Limb (tissue), 2 donors: ENCODE results near the gene RABGGTA.
"Not testable (repeated sequence)": the region's sequence is repeated elsewhere in the genome, so short reads cannot be mapped to it uniquely, and the experiment has no call there.

Source experiments
- DNase-seq, 2 donors: peaks; one replicate each; pipeline ENCODE4 v3.0.0-alpha.2; 2016; ENCODE audit errors: extremely low spot score in 2 of 2

Gene RABGGTA

DNA sequence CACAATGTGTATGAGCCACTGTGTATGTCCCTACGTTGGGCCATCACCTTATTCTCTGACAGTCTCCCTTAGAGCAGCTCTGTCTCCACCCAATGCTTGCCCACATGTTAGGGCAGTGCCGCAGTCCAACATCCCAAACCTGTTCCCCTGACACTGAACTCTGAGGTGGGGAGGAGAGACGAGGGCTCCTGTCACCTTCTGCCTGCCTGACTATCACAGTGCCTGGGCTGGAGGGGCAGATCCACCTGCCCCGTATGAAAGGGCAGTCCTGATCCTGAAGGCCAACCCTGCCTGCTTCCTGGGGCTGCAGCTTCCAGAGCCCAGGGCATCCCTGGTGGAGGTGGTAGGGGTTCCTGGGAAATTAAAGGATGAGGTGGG lies 10.6 kb downstream of the RABGGTA start:
- DNase-seq, result no peak

DNA sequence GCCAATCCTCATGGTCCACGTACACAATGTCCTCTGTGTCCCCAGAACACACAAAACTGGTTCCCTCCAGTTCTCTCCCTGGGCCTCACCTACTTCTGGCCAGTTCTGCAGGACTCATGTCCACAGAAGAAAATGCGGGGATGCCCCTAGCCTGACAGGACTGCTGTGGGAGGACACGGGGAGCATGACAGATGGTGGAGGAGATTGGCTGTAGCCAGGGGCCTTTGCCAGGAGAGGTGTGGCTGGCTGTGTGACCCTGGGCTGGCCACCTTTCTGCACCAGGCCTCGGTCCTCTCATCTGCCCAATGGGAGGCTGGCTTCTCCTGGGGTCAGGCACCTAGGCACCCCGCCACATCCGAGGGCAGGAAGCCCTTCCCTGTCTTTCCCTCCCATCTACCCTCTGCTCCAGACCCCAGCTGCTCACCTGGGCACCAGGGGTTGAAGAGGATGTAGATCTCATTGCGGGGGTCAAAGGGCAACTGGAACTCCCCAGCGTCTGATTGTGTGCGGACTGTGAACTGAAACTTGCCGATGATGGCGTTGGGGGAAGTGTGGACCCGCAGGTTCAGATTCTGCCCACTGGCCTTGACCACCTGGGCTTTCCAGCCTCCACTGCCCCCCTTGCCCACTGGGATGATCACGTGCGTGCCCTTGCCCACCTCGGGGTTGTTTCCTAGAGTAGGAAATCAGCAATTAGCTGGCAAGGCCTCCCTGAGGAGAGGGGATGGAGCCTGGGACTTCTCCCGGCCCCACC lies 11.2 kb downstream of the RABGGTA start:
- DNase-seq, result no peak

GRCh38 chr14:24259282-24260025 lies 11.9 kb downstream of the RABGGTA start:
- DNase-seq, result peak; percentile 14 to 83

DNA sequence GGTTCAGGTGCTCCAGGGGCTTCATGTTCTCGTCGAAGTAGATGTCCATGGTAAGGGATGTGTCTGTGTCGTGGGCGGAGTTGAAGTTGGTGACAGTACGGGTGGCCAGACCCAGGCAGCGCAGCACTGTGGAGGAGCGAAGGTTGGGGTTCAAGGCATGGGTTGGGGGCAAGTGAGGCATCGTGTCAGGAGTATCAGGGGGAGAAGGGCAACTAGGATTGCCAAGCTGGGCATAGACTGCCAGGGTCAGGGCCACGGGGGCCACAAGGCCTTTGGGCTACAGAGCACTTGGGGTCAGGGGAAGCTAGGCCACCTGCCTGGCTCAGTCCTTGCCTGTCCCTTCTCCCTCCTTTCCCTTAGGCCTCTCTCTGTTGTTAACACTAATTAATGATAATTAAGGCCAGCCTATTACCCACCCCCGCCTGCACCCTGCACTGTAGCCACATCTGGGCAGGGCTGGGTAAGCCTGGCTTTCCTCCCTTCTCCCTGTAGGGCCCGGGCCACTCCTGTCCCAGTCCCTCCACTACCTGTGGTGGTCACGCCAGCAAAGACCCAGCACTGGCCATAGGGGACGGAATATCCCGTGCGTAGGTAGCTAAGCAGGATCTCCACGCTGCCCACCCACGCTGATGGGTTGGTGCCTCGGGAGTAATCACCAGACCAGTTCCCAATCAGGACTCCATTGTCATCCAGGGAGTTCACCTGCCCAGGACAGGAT lies 12.7 kb downstream of the RABGGTA start:
- DNase-seq, result no peak

GRCh38 chr14:24258119-24258518 lies 13.3 kb downstream of the RABGGTA start:
- DNase-seq, result no peak

DNA sequence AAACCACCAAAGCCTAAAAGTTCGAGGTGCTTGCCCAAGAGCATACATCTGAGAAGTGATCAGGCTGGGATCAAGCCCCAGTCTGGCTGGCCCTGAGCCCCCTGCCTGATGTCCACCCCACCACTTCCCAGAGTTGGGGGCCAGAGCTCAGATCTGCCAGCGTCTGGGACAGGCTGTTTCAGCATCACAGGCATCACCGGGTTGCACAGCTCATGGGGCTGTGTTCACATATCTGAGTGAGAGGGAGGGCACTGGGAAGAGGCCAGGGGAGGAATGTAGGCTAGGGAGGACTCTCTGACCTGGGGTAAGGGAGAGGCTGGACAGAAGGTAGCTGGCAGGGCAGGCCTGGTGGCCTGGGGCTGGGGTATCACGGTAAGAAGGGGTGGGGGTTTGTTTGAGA lies 14.4 kb downstream of the RABGGTA start:
- no peak for DNase-seq

GRCh38 chr14:24255931-24256711 lies 15.3 kb downstream of the RABGGTA start:
- no peak for DNase-seq

DNA sequence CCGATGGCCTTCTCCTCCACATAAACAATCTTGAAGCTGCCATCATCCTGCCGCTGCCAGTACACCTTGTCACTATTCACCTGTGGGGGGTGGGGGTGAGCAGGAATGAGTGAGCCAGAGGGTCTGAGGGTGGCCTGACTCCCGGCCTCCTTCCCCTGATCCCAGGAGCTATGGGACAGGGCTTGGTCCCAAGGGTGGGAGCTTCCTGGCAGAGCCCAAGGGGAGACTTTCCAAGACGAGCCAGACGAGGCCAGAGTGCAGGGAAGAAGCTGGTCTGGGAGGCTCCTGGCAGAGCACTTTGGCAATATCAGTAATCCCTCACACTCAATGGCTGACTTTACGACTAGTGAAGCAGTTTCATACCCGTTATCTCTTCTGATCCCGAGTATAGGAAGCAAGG lies 16.0 kb downstream of the RABGGTA start:
- DNase-seq, result no peak

GRCh38 chr14:24254630-24255392 lies 16.6 kb downstream of the RABGGTA start:
- DNase-seq, result no peak

DNA sequence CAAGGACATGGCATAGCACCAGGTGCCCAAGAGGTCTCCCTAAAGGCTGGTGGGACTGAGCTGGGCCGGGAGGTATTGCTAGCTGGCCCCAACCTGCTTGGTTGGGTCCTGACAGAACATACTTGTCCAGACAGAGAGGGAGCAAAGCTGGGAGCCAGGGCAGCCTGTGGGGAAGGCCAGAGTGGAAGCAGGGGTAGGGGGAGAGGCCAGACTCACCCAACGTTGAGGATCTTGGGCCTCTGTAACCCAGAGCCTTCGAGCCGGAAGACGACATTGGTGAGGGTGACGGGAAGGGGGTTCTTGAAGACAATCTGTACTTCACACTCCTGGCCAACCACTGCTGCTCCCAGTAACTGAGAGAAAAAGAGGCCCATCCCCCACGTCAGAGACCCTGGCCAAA lies 17.5 kb downstream of the RABGGTA start:
- DNase-seq, result no peak

GRCh38 chr14:24252289-24253124 lies 18.9 kb downstream of the RABGGTA start:
- DNase-seq, result no peak

GRCh38 chr14:24251880-24252288 lies 19.5 kb downstream of the RABGGTA start:
- DNase-seq, result no peak

GRCh38 chr14:24250354-24250753 lies 21.0 kb downstream of the RABGGTA start:
- no peak for DNase-seq

DNA sequence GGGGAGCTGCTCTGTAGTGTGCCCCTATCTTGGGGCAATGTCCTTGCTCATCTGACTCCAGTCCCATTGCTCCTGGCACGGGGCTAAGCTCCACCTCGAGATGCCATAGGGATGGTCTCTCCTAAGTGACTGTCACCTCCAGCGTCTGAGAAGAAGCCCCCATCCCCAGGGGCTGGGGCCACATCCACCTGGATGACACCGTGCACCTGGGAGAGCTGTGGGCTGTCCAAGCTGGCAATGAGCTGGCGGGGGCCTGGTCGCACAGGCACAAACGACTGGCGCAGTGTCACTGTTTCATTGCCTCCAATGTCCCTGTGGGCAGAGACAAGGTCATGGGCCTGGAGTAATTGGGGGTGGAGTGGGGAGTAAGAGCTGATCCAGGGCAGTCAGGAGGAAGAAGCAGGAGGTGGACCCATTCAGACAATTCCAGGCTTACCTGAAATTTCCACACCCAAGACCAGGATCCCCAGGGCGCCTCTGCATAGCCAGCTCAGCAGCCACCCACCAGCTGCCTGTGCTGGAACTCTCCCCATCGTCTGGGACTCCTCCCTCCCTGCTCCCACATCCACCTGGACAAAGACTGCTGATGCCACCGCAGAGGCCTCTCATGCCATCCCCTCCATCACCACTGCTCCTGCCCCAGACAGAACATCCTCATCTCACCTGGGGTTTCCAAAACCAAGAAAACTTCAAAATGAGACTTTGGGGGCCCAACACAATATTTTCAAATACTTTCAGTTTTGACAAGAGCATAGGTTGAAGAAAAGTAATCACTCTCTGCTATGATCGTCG lies 22.0 kb downstream of the RABGGTA start:
- DNase-seq, result no peak

DNA sequence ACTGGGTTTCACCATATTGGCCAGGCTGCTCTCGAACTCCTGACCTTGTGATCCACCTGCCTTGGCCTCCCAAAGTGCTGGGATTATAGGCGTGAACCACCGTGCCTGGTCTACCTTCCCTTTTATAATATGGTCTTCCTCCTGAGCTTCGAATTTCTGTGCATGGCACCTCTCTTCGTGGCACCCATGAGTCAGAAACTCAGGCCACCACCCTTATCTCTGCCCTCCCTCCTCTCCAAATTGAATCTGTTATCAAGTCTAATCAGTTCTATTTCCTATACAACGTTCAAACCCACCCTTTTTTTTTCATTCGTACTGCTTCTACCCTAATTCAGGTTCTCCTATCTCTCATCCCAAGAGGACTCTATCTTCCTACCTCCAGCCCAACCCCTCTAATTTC lies 24.0 kb downstream of the RABGGTA start:
- no peak for DNase-seq

DNA sequence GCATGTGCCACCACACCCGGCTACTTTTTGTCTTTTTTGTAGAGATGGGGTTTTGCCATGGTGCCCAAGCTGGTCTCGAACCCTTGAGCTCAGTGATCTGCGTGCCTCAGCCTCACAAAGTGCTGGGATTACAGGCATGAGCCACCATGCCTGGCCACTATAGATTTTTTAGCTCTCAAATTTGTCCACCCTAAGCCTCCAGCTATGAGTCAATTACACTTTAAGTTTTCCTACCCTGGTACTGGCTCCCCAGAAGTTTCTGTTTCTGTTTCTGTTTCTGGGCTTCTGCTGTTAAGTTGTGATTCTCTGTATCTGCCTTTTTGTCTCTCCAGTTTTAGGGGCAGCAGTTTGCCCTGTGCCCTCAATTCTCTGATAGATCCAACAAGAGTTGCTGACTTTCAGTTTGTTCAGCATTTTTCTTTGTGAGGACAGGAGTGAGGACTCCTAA lies 24.6 kb downstream of the RABGGTA start:
- no peak for DNase-seq

DNA sequence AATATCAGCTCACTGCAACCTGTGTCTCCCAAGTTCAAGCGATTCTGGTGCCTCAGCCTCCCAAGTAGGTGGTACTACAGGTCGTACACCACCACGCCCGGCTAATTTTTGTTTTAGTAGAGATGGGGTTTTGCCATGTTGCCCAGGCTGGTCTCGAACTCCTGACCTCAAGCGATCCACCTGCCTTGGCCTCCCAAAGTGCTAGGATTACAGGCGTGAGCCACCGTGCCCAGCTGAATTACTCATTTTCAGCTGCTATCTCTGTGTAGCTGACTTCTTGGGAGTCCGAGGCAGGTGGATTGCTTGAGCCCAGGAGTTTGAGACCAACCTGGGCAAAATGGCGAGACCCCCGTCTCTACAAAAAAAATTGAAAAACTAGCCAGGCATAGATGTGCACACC lies 26.0 kb downstream of the RABGGTA start:
- not testable (repeated sequence) for DNase-seq

- no peak for DNase-seq
Measured at GRCh38 chr14:24243336-24243836, 28.0 kb downstream of the RABGGTA start.
